Neural crest cell (in vitro differentiated cells): Measurements from ENCODE around the gene AXDND1. TPM values are rescaled to one million over a fixed set of nuclear protein-coding genes. Genes with fewer than 3 reads are reported as not detected.
A peak's percentile ranks its signal among the peaks of the same experiment; 100 is the strongest.
"Not testable (repeated sequence)": the region's sequence is repeated elsewhere in the genome, so short reads cannot be mapped to it uniquely, and the experiment has no call there.

Source experiments
- DNase-seq: peaks from one replicate; pipeline ENCODE4 v3.0.0; 2021; ENCODE audit warnings: low read depth, mixed read lengths, low spot score
- H3K27ac Mint-ChIP-seq: one replicate; pipeline ENCODE4 v1.8.0; 2021; ENCODE audit warnings: mild to moderate bottlenecking, mixed read lengths; ENCODE audit not compliant: unreplicated experiment
- H3K27me3 Mint-ChIP-seq: 2 replicates; pipeline ENCODE4 v1.8.0; 2021; ENCODE audit warnings: low read depth, mild to moderate bottlenecking, mixed read lengths
- H3K36me3 Mint-ChIP-seq: 2 replicates; pipeline ENCODE4 v1.8.0; 2021; ENCODE audit warnings: low read depth, mild to moderate bottlenecking, mixed read lengths
- H3K4me1 Mint-ChIP-seq: 2 replicates; pipeline ENCODE4 v1.8.0; 2021; ENCODE audit warnings: mixed read lengths
- H3K4me3 Mint-ChIP-seq: one replicate; pipeline ENCODE4 v1.8.0; 2021; ENCODE audit warnings: mild to moderate bottlenecking, mixed read lengths
- H3K9me3 Mint-ChIP-seq: 2 replicates; pipeline ENCODE4 v1.8.0; 2021; ENCODE audit warnings: mixed read lengths
- total RNA-seq: library from RNA; stranded (reverse); gene quantifications from 2 replicates; pipeline ENCODE4 v1.2.1, GENCODE V29; 2021
- TF ChIP-seq, protein P1 (sequence below): fragments of 200-600 bp; sonication (generic); conservative IDR thresholded peaks from 2 replicates; pipeline ENCODE4 v1.5.0; 2021; ENCODE audit warnings: antibody characterized with exemption, mild to moderate bottlenecking

The AXDND1 gene
- total RNA-seq, 1 donor from 2014 or later, result 0.86 TPM

- Mint-ChIP-seq H3K36me3 (peaks cover 6% of the 10 kb centered on the region), H3K27me3 (no peaks in the 10 kb centered on the region), H3K9me3 (peaks cover 13% of the 10 kb centered on the region), H3K4me3 (no peak overlapping the region), H3K4me1 (peaks cover 4% of the 10 kb centered on the region), H3K27ac (no peak overlapping the region)
- no peak for DNase-seq
- TF ChIP-seq, protein P1, sequence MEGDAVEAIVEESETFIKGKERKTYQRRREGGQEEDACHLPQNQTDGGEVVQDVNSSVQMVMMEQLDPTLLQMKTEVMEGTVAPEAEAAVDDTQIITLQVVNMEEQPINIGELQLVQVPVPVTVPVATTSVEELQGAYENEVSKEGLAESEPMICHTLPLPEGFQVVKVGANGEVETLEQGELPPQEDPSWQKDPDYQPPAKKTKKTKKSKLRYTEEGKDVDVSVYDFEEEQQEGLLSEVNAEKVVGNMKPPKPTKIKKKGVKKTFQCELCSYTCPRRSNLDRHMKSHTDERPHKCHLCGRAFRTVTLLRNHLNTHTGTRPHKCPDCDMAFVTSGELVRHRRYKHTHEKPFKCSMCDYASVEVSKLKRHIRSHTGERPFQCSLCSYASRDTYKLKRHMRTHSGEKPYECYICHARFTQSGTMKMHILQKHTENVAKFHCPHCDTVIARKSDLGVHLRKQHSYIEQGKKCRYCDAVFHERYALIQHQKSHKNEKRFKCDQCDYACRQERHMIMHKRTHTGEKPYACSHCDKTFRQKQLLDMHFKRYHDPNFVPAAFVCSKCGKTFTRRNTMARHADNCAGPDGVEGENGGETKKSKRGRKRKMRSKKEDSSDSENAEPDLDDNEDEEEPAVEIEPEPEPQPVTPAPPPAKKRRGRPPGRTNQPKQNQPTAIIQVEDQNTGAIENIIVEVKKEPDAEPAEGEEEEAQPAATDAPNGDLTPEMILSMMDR, result peak; percentile 48
These were observed 81.7 kb downstream of the AXDND1 start for GRCh38 chr1:179447489-179447888.

DNA sequence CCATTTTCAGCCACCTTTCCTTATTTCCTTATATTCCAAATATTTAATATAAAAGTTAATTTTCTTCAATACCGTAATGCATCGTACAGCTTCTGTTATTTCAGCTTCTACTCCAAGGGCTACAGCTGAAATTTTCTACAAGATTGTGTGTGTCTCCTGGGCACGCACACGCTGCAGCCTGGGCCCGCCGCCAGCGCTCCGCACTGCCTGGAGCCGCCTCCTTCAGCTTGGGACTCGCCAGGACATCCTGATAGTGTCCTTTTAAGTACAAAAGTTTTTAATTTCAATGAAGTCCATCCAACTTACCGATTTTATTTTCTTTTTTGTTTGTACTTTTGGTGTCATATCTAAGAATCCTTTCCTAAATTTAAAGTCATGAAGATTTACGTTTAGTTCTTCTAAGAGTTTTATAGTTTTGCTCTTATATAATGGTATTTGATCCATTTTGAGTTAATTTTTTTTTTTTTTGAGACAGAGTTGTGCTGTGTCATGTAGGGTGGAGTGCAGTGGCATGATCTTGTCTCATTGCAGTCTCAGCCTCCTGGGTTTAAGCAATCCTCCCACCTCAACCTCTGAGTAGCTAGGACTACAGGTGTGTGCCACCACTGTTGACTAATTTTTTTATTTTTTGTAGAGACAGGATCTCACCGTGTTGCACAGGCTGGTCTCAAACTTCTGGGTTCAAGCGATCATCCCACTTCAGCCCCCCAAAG, 82.8 kb downstream of the AXDND1 start:
- no peak for DNase-seq
- Mint-ChIP-seq H3K4me3 (no peak overlapping the region), H3K36me3 (peaks cover 6% of the 10 kb centered on the region), H3K27ac (no peak overlapping the region), H3K4me1 (no peaks in the 10 kb centered on the region), H3K9me3 (peaks cover 13% of the 10 kb centered on the region), H3K27me3 (no peaks in the 10 kb centered on the region)
- TF ChIP-seq, protein P1, result no peak

DNA sequence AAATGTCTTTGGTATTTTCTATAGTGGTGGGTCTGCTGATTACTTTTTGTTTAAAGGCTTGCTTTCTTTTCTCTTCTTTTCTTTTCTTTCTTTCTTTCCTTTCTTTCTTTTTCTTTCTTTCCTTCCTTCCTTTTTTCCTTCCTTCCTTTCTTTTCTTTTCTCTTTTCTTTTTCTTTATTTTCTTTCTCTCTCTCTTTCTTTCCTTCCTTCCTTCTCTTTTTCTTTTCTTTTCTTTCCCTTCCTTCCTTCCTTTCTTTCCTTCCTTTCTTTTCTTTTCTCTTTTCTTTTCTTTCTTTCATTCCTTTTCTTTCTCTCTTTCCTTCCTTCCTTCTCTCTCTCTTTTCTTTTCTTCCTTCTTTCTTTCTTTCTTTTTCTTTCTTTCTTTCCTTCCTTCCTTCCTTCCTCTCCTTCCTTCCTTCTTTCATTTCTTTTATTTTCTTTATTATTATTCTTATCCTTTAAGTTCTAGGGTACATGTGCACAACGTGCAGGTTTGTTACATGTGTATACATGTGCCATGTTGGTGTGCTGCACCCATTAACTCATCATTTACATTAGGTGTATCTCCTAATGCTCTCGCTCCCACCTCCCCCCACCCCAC, 93.9 kb downstream of the AXDND1 start:
- not testable (repeated sequence) for H3K36me3 Mint-ChIP-seq, H3K27ac Mint-ChIP-seq, H3K4me3 Mint-ChIP-seq, H3K4me1 Mint-ChIP-seq, DNase-seq, H3K27me3 Mint-ChIP-seq
- peaks cover 11% of the 10 kb centered on the region for H3K9me3 Mint-ChIP-seq

GRCh38 chr1:179465661-179466060, 99.9 kb downstream of the AXDND1 start:
- H3K4me3 Mint-ChIP-seq, H3K36me3 Mint-ChIP-seq, DNase-seq, H3K4me1 Mint-ChIP-seq, H3K27me3 Mint-ChIP-seq, H3K27ac Mint-ChIP-seq: not testable (repeated sequence)
- peaks cover 11% of the 10 kb centered on the region for H3K9me3 Mint-ChIP-seq

GRCh38 chr1:179474713-179475112, 108.9 kb downstream of the AXDND1 start:
- Mint-ChIP-seq H3K4me1 (no peaks in the 10 kb centered on the region), H3K4me3 (no peak overlapping the region), H3K36me3 (peaks cover 15% of the 10 kb centered on the region), H3K27ac (no peak overlapping the region), H3K27me3 (peaks cover 3% of the 10 kb centered on the region), H3K9me3 (peaks cover 19% of the 10 kb centered on the region)
- TF ChIP-seq, protein P1, result no peak
- no peak for DNase-seq

DNA sequence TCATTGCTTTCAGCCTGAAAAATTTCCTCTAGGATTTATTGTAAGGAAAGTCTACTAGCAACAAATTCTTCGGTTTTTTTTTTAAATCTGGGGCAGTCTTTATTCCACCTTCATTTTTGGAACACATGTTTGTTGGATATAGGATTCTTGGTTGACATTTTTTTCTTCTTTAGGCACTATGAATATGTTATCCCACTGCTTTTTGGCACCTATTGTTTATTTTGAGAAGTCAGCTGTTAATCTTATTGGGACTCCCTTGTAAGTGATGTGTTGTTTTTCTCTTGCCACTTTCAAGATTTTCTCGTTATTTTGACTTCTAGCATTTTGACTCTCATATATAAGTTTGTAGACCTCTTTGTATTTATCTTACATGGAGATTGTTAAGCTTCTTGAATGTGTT, 110.7 kb downstream of the AXDND1 start:
- Mint-ChIP-seq H3K9me3 (peaks cover 20% of the 10 kb centered on the region), H3K4me3 (no peak overlapping the region)
- TF ChIP-seq, protein P1, result no peak

More for the DNA sequence above, 110.7 kb downstream of the AXDND1 start:
- Mint-ChIP-seq H3K4me1 (no peaks in the 10 kb centered on the region), H3K27me3 (no peaks in the 10 kb centered on the region), H3K36me3 (peaks cover 19% of the 10 kb centered on the region), H3K27ac (no peak overlapping the region)
- no peak for DNase-seq
